PFSK-1 (cell line): ENCODE data around the gene NDUFS8.

Experiments
- POLR2AphosphoS5 ChIP-seq: IDR thresholded peaks from 2 replicates; pipeline ENCODE4 v1.6.1; 2012; ENCODE audit warnings: low read depth, mild to moderate bottlenecking, control low read depth, low read length, moderate library complexity
- REST ChIP-seq, 2 experiments: IDR thresholded peaks; 2 replicates each; pipeline versions ENCODE4 v1.6.1 to v1.8.0; 2011 to 2012; ENCODE audit warnings: low read depth in 2 of 2, low read length in 2 of 2, control low read depth in 1 of 2, inconsistent platforms in 1 of 2, mild to moderate bottlenecking in 1 of 2, moderate library complexity in 1 of 2; ENCODE audit not compliant: insufficient read depth in 1 of 2
- SIN3A ChIP-seq: IDR thresholded peaks from 2 replicates; pipeline ENCODE4 v1.6.1; 2012; ENCODE audit warnings: mild to moderate bottlenecking, low read length, moderate library complexity, borderline replicate concordance; ENCODE audit not compliant: insufficient read depth
- TAF1 ChIP-seq: IDR thresholded peaks from 2 replicates; pipeline ENCODE4 v1.6.1; 2012; ENCODE audit warnings: low read length, control low read depth, borderline replicate concordance; ENCODE audit not compliant: insufficient read depth

- no peak for TF ChIP-seq REST (IDR thresholded peaks at IDR 0.05; ENCODE audit: insufficient read depth in 1 of 2, low read depth in 2 of 2, low read length in 2 of 2)
- TF ChIP-seq POLR2AphosphoS5, result no peak
- TF ChIP-seq TAF1, result no peak
- no peak for TF ChIP-seq SIN3A
Observed at GRCh38 chr11:68012044-68012842, 18.2 kb upstream of the NDUFS8 start.
